GM19193 (cell line): ENCODE data around the gene CD46.

Source experiments
- POLR2A ChIP-seq: IDR thresholded peaks from 4 replicates; pipeline ENCODE4 v1.6.1; 2011; ENCODE audit not compliant: insufficient read depth, insufficient read length; ENCODE audit errors: extremely low read depth

Gene CD46

DNA sequence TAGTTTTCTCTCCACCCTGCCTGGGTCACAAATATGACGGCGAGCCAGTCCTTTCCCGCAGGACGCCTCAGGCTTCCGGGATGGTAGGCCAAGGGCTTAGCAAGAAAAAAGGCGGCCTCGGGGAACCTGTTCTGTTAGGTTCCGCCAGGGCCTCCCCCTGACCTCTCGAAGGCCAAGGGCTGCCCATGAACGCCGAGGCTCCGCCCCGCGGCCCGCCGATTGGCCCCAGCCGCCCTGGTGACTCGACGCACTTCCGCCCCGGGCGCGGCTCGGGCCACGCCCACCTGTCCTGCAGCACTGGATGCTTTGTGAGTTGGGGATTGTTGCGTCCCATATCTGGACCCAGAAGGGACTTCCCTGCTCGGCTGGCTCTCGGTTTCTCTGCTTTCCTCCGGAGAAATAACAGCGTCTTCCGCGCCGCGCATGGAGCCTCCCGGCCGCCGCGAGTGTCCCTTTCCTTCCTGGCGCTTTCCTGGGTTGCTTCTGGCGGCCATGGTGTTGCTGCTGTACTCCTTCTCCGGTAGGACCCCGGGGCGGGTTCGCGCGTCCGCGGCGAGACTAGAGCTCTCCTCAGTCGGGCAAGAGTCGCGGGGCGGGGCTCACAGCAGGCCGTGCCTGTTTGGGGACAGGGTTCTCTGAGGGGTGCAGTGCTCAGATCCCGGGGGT is at the start of gene CD46:
TSS of gene CD46 (plus strand) at position 265 of the 666 bp plus-strand sequence. CDS start at position 424, 159 bp downstream.
- TF ChIP-seq POLR2A = peak; percentile 82

- no peak for TF ChIP-seq POLR2A
Measured at GRCh38 chr1:207702317-207702716, 49.5 kb upstream of the CD46 start.

DNA sequence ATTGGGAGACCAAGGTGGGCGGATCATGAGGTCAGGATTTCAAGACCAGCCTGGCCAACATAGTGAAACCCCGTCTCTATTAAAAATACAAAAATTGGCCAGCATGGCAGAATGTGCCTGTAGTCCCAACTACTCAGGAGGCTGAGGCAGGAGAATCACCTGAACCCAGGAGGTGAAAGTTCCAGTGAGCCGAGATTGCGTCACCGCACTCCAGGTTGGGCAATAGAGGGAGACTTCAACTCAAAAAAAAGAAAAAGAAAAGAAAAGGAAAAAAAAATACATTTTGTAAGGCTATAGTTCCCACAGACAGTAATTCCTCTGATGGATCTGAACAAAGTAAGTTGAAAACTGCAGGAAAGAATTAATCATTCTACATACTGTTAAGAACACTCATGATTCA is 48.1 kb upstream of the CD46 start:
- TF ChIP-seq POLR2A = no peak

DNA sequence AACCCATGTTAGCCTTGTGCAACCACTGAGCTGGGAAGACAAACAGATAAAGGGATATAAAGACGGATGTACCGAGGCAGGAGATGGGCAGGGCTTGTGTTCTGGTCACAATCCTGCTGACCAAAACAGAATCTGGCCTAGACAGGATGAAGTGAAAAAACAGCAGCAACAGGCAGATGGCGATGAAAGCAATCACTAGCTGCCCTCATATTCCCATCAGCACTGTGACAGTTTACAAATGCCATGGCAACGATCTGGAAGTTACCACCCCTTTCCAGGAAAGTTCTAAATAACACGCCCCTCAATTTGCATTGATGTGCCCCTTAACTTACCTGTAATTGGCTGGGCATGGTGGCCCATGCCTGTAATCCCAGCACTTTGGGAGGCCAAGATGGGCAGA is 40.6 kb upstream of the CD46 start:
- no peak for TF ChIP-seq POLR2A

- TF ChIP-seq POLR2A = no peak
Measured at GRCh38 chr1:207713529-207713928, 38.3 kb upstream of the CD46 start.

- no peak for TF ChIP-seq POLR2A
Measured at GRCh38 chr1:207719234-207719633, 32.6 kb upstream of the CD46 start.

- no peak for TF ChIP-seq POLR2A
Measured at GRCh38 chr1:207740207-207740606, 11.6 kb upstream of the CD46 start.

- no peak for TF ChIP-seq POLR2A
Measured at GRCh38 chr1:207742850-207743555, 8.9 kb upstream of the CD46 start.

- no peak for TF ChIP-seq POLR2A
Measured at GRCh38 chr1:207744000-207744534, 7.8 kb upstream of the CD46 start.

DNA sequence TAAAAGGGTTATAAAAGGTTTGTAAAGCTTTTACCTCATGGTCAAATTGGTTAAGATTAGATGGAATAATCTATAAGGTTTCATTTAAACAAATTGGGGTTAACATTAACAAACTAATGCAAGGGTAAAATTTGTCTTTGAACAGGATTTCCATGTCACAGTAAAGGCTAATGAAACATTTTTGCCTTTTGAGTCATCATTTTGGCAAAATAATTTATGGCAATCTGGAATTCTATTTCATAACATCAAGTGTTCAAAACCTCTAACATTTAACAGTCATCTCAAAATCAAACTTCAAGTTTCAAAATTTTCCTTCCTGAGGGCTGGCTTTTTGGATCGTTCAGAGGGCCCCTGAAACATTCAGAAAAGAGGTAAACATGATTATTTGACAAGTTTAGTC is 6.6 kb upstream of the CD46 start:
- TF ChIP-seq POLR2A = no peak

- TF ChIP-seq POLR2A = no peak
Measured at GRCh38 chr1:207745839-207746767, 5.8 kb upstream of the CD46 start.

DNA sequence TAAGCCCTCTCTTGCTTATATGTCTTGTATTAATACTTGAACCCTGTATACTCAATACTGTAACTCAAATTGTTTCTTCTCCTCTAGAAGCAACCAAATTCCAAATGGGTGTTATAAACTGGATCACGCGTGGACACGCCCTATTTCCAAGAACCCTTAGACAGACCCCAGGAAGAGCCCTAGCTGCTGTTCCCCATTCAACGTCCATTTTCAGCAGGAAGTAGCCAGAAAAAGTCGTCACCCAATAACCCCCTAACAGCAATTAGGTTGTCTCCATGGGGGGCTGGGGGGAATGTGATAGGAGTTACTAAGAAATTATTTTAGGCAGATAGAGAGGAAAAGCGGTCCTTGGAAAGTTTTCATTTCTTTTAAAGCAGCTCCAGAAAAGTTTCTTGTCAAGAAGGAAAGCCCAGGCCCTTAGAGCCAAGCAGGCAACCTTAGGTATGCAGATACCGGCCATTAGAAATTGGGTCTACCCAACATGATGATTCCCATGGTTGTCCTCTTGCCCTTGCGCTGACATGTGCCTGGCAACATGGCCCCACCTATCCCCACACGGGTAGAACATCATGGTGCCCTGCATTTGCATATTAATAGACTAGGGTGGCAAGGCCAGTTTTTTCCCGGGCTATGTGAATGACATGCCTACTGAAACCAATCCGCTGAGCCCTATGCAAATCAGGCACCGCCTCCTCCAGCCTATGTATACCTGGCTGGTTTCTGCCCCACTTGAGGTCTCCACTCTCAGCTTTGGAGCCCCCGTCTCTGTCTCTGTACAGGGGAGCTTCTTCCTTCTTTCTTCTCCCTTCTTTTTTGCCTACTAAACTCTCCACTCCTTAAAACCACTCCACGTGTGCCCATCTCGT is 4.0 kb upstream of the CD46 start:
- TF ChIP-seq POLR2A = no peak

DNA sequence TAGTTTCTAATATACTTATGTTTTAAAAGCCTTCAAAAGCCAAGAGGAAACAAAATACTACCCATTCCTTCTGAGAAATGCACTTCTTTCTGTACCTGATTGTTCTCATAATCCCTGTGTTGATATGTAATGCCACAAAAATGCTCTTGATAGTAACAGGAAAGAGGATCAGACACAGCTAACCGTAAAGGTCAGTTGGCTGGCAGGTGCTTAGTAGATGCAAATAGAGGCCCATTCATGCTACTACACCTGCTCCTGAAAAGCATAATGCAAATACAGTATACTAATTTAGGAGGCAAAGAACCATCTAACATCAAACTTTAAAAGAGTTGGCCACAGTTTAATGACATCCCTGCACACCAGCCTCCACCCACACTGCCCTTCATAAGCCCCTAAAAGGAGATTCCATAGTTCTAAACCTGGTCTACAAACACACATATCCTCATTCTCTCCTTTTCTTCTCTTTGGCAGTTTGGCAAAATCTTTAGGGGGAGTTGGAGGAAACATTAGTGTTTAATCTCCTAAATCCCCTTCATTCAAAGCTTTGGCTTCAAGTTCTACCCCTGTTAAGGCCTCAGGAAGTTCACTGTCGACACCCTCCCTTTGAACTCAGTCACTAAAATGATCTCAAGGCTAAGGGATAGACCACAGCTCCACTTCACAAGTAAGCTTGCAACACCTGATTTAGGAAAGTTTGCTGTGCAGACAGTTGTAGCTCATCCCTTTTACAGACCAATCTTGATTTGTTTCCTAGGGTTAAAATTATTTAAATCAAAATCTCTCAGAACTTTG is 2.9 kb upstream of the CD46 start:
- TF ChIP-seq POLR2A = no peak

GRCh38 chr1:207750631-207751305 is 1.1 kb upstream of the CD46 start:
- no peak for TF ChIP-seq POLR2A
